H1 (cell line): Measurements from ENCODE around the gene STXBP4. TPM values are rescaled to one million over a fixed set of nuclear protein-coding genes. Genes with fewer than 3 reads are reported as not detected.

ENCODE experiments used
- CTCF ChIA-PET: fragments of 300-600 bp; sonication (Branson Sonifier 250); formaldehyde crosslinking; loops from one replicate; lab custom pipeline; 2021; ENCODE audit not compliant: partially characterized antibody; lab: Charles Lee
- POLR2A ChIA-PET: fragments of 300-600 bp; sonication (Branson Sonifier 250); formaldehyde crosslinking; loops from one replicate; lab custom pipeline; 2021; ENCODE audit warnings: inconsistent platforms; ENCODE audit not compliant: partially characterized antibody; lab: Charles Lee
- DNase-seq, 2 experiments: peaks; one replicate each; pipeline versions ENCODE4 v3.0.0 to v3.0.0-alpha.2; 2010 to 2022; ENCODE audit warnings: low spot score in 2 of 2, low read depth in 1 of 2, mixed read lengths in 1 of 2
- FAIRE-seq: peaks from 2 replicates; lab custom pipeline; 2011; peaks lifted over from hg19 to GRCh38; lab: Jason Lieb, UNC
- H2AFZ ChIP-seq: 2 replicates; pipeline ENCODE4 v1.8.1; 2012; ENCODE audit warnings: low read length, inconsistent platforms
- H2AK5ac ChIP-seq: 2 replicates; pipeline ENCODE4 v1.6.1; 2013; ENCODE audit warnings: low read depth, low read length
- H2BK120ac ChIP-seq: replicated peaks from 2 replicates; pipeline ENCODE3; 2013; ENCODE audit warnings: low read depth, low read length, inconsistent platforms
- H2BK12ac ChIP-seq: 2 replicates; pipeline ENCODE4 v1.6.1; 2013; ENCODE audit warnings: low read depth, low read length
- H2BK15ac ChIP-seq: 2 replicates; pipeline ENCODE4 v1.6.1; 2013; ENCODE audit warnings: low read length
- H2BK20ac ChIP-seq: 2 replicates; pipeline ENCODE4 v1.6.1; 2013; ENCODE audit warnings: low read length
- H2BK5ac ChIP-seq: 2 replicates; pipeline ENCODE4 v1.6.1; 2013; ENCODE audit warnings: low read depth, low read length
- H3K14ac ChIP-seq: 2 replicates; pipeline ENCODE4 v1.6.1; 2013; ENCODE audit warnings: inconsistent platforms; ENCODE audit not compliant: insufficient read length
- H3K18ac ChIP-seq: 2 replicates; pipeline ENCODE4 v1.6.1; 2013; ENCODE audit warnings: low read length; ENCODE audit errors: extremely low read depth
- H3K23ac ChIP-seq: 2 replicates; pipeline ENCODE4 v1.6.1; 2013; ENCODE audit warnings: inconsistent platforms; ENCODE audit not compliant: insufficient read length
- H3K23me2 ChIP-seq: 2 replicates; pipeline ENCODE4 v1.6.1; 2013; ENCODE audit warnings: low read depth, low read length
- H3K27ac ChIP-seq: 2 replicates; pipeline ENCODE4 v1.6.1; 2011; ENCODE audit warnings: low read depth, low read length, inconsistent platforms
- H3K27me3 ChIP-seq, 4 experiments: replicated peaks in 1 of 4; 1 replicate in 1 of 4; 2 replicates in 3 of 4; pipeline versions ENCODE4 v1.6.1 to v1.8.1; 2011 to 2013; ENCODE audit warnings: low read length in 3 of 4, mild to moderate bottlenecking in 3 of 4, inconsistent platforms in 2 of 4, mixed read lengths in 2 of 4, moderate library complexity in 1 of 4; ENCODE audit not compliant: control insufficient read depth in 3 of 4, insufficient read depth in 3 of 4; ENCODE audit errors: extremely low read depth in 1 of 4
- H3K36me3 ChIP-seq, 4 experiments: 2 replicates each; pipeline versions ENCODE4 v1.6.1 to v1.8.1; 2011 to 2013; ENCODE audit warnings: mild to moderate bottlenecking in 4 of 4, low read length in 3 of 4, moderate library complexity in 2 of 4, control low read depth in 1 of 4, inconsistent platforms in 1 of 4; ENCODE audit not compliant: insufficient read depth in 4 of 4, control insufficient read depth in 2 of 4
- H3K4ac ChIP-seq: replicated peaks from 2 replicates; pipeline ENCODE3; 2013; ENCODE audit warnings: low read length, low read depth, mixed read lengths, inconsistent platforms; ENCODE audit not compliant: insufficient read length
- H3K4me1 ChIP-seq, 4 experiments: replicated peaks in 1 of 4; 1 replicate in 1 of 4; 2 replicates in 3 of 4; pipeline versions ENCODE4 v1.6.1 to v1.8.1; 2011 to 2013; ENCODE audit warnings: low read length in 3 of 4, inconsistent platforms in 2 of 4, mixed read lengths in 1 of 4; ENCODE audit not compliant: insufficient read depth in 4 of 4, control insufficient read depth in 3 of 4
- H3K4me2 ChIP-seq, 2 experiments: 2 replicates each; pipeline versions ENCODE4 v1.6.1 to v1.8.1; 2011 to 2013; ENCODE audit warnings: low read depth in 2 of 2, low read length in 2 of 2, control low read depth in 1 of 2, inconsistent platforms in 1 of 2, mild to moderate bottlenecking in 1 of 2; ENCODE audit not compliant: insufficient read depth in 1 of 2
- H3K4me3 ChIP-seq, 4 experiments: fragments of 200-600, 300-600 bp in 1 of 4; sonication (generic), shearing (Covaris generic), sonication (Bioruptor Twin) in 1 of 4; 2 replicates each; pipeline versions ENCODE4 v1.5.1 to v1.8.1; 2011 to 2016; ENCODE audit warnings: low read length in 4 of 4, low read depth in 3 of 4, control low read depth in 2 of 4, inconsistent platforms in 2 of 4, mild to moderate bottlenecking in 2 of 4, mixed read lengths in 1 of 4, moderate library complexity in 1 of 4; ENCODE audit not compliant: insufficient read depth in 2 of 4; ENCODE audit errors: extremely low read depth in 1 of 4
- H3K56ac ChIP-seq: replicated peaks from 2 replicates; pipeline ENCODE3; 2013; ENCODE audit warnings: low read depth, mild to moderate bottlenecking, mixed read lengths, low read length, inconsistent platforms; ENCODE audit not compliant: insufficient read length
- H3K79me1 ChIP-seq: 2 replicates; pipeline ENCODE4 v1.6.1; 2013; ENCODE audit warnings: low read depth, low read length, control low read depth
- H3K79me2 ChIP-seq, 2 experiments: 2 replicates each; pipeline versions ENCODE4 v1.6.1 to v1.8.1; 2012 to 2013; ENCODE audit warnings: low read length in 2 of 2, mild to moderate bottlenecking in 2 of 2, inconsistent platforms in 1 of 2; ENCODE audit not compliant: insufficient read depth in 2 of 2, control insufficient read depth in 1 of 2
- H3K9ac ChIP-seq, 4 experiments: replicated peaks in 1 of 4; 1 replicate in 1 of 4; 2 replicates in 3 of 4; pipeline versions ENCODE4 v1.6.1 to v1.8.1; 2011 to 2013; ENCODE audit warnings: low read depth in 3 of 4, low read length in 3 of 4, control low read depth in 2 of 4, mild to moderate bottlenecking in 2 of 4, moderate library complexity in 2 of 4, inconsistent platforms in 1 of 4; ENCODE audit errors: extremely low read depth in 1 of 4
- H3K9me3 ChIP-seq, 2 experiments: 2 replicates each; pipeline versions ENCODE4 v1.6.1 to v1.8.1; 2012 to 2013; ENCODE audit warnings: mild to moderate bottlenecking in 2 of 2, moderate library complexity in 2 of 2, control low read depth in 1 of 2, inconsistent platforms in 1 of 2, low read depth in 1 of 2, low read length in 1 of 2, mixed read lengths in 1 of 2; ENCODE audit not compliant: insufficient read depth in 2 of 2
- H4K20me1 ChIP-seq, 2 experiments: replicated peaks in 1 of 2; 2 replicates each; pipeline versions ENCODE3 to v1.8.1; 2011 to 2013; ENCODE audit warnings: inconsistent platforms in 2 of 2, low read length in 2 of 2, mild to moderate bottlenecking in 1 of 2; ENCODE audit not compliant: insufficient read depth in 2 of 2, control insufficient read depth in 1 of 2
- H4K5ac ChIP-seq: 2 replicates; pipeline ENCODE4 v1.6.1; 2013; ENCODE audit warnings: low read length, low read depth, mixed read lengths, inconsistent platforms; ENCODE audit not compliant: insufficient read length
- H4K8ac ChIP-seq: 2 replicates; pipeline ENCODE4 v1.8.0; 2013; ENCODE audit warnings: mild to moderate bottlenecking, moderate library complexity, low read length, inconsistent platforms; ENCODE audit not compliant: insufficient read depth; ENCODE audit errors: extremely low read depth
- H4K91ac ChIP-seq: replicated peaks from 2 replicates; pipeline ENCODE3; 2013; ENCODE audit warnings: low read length, mixed read lengths, inconsistent platforms; ENCODE audit not compliant: insufficient read length
- ASH2L ChIP-seq: fragments of 200-600, 300-600 bp; sonication (generic); IDR thresholded peaks from one replicate; pipeline ENCODE4 v1.7.1; 2017; ENCODE audit warnings: low read length
- GABPA ChIP-seq: IDR thresholded peaks from 2 replicates; pipeline ENCODE4 v1.6.1; 2011; ENCODE audit warnings: mild to moderate bottlenecking, low read length, moderate library complexity, borderline replicate concordance; ENCODE audit not compliant: insufficient read depth
- HDAC2 ChIP-seq, 2 experiments: fragments of 300-600 bp in 1 of 2; sonication (generic) in 1 of 2; IDR thresholded peaks; 2 replicates each; pipeline ENCODE4 v1.6.1; 2011 to 2012; ENCODE audit warnings: low read depth in 2 of 2, low read length in 2 of 2, mild to moderate bottlenecking in 2 of 2, moderate library complexity in 2 of 2, borderline replicate concordance in 1 of 2, inconsistent platforms in 1 of 2
- POLR2AphosphoS5 ChIP-seq: IDR thresholded peaks from 2 replicates; pipeline ENCODE4 v1.6.1; 2011; ENCODE audit warnings: low read depth, low read length
- RFX5 ChIP-seq: IDR thresholded peaks from 2 replicates; pipeline ENCODE4 v1.6.1; 2011; ENCODE audit warnings: low read depth, low read length, improper control_type of control experiment, borderline replicate concordance
- SAP30 ChIP-seq: fragments of 300-600 bp; sonication (generic); IDR thresholded peaks from 2 replicates; pipeline ENCODE4 v1.7.1; 2012; ENCODE audit warnings: low read length, moderate library complexity, mild to moderate bottlenecking, inconsistent platforms; ENCODE audit not compliant: insufficient read depth, insufficient replicate concordance
- SP2 ChIP-seq: IDR thresholded peaks from 2 replicates; pipeline ENCODE4 v1.6.1; 2012; ENCODE audit warnings: mild to moderate bottlenecking, low read length, inconsistent platforms
- TCF12 ChIP-seq: IDR thresholded peaks from 2 replicates; pipeline ENCODE4 v1.6.1; 2011; ENCODE audit warnings: low read depth, mild to moderate bottlenecking, low read length
- YY1 ChIP-seq: IDR thresholded peaks from 2 replicates; pipeline ENCODE4 v1.6.1; 2011; ENCODE audit warnings: low read depth, mild to moderate bottlenecking, low read length
- polyA plus RNA-seq, 7 experiments: library from polyadenylated mRNA; depleted of rRNA in 3 of 7; stranded (reverse) in 5 of 7; unstranded in 2 of 7; fragments of >200 nt in 5 of 7; fragments of 200-250 nt in 2 of 7; gene quantifications; 1 replicate in 5 of 7; 2 replicates in 1 of 7; 4 replicates in 1 of 7; pipeline versions ENCODE4 v1.2.1 to v1.2.3, GENCODE V29; 2011 to 2013; ENCODE audit warnings: missing spikeins in 2 of 7, mixed read lengths in 2 of 7
- total RNA-seq: library from RNA; stranded (reverse); fragmentation: NEBNext Ultra II Directional; extraction: Animal tissue kit (Norgen Biotek cat#: 25700); gene quantifications from 2 replicates; pipeline ENCODE4 v1.2.1, GENCODE V29; 2021

The STXBP4 gene
- total and polyA plus RNA-seq, 2 of the 8 experiments (the other 6 are each of a cell fraction or from before 2014, with no cell fraction given): 3.2 to 18.5 TPM

- no peak overlapping the region for H2AFZ ChIP-seq
- H3K9ac ChIP-seq: no peak overlapping the region
- ChIA-PET POLR2A (no interaction called here), CTCF (no interaction called here)
- no peak overlapping the region for H2BK12ac ChIP-seq
- no peak overlapping the region for H3K56ac ChIP-seq
- FAIRE-seq: no peak
- H3K27ac ChIP-seq: no peak overlapping the region
- no peak overlapping the region for H3K23ac ChIP-seq
- H4K91ac ChIP-seq: no peak overlapping the region
- TF ChIP-seq RFX5: no peak
- no peak for TF ChIP-seq POLR2AphosphoS5
- no peak for TF ChIP-seq TCF12
- TF ChIP-seq GABPA: no peak
- TF ChIP-seq SP2: no peak
- TF ChIP-seq SAP30: no peak
- TF ChIP-seq YY1: no peak
- TF ChIP-seq HDAC2 (IDR thresholded peaks at IDR 0.05; ENCODE audit: borderline replicate concordance in 1 of 2, low read depth in 2 of 2, low read length in 2 of 2): no peak
- TF ChIP-seq ASH2L: no peak
- H2AK5ac ChIP-seq: no peak overlapping the region
- H3K27me3 ChIP-seq: no peaks in the 10 kb centered on the region
- H3K14ac ChIP-seq: no peak overlapping the region
- no peak overlapping the region for H3K18ac ChIP-seq
- H2BK20ac ChIP-seq: no peak overlapping the region
- no peak for DNase-seq
- no peaks in the 10 kb centered on the region for H3K36me3 ChIP-seq
- H3K4me3 ChIP-seq: no peak overlapping the region
- H2BK120ac ChIP-seq: no peak overlapping the region
- no peak overlapping the region for H3K4ac ChIP-seq
- H3K79me1 ChIP-seq: no peaks in the 10 kb centered on the region
- no peaks in the 10 kb centered on the region for H3K79me2 ChIP-seq
- no peaks in the 10 kb centered on the region for H3K4me1 ChIP-seq
- no peak overlapping the region for H4K5ac ChIP-seq
- H4K8ac ChIP-seq: no peak overlapping the region
- H3K23me2 ChIP-seq: no peaks in the 10 kb centered on the region
- no peak overlapping the region for H2BK15ac ChIP-seq
- H3K4me2 ChIP-seq: no peak overlapping the region
- H3K9me3 ChIP-seq: no peaks in the 10 kb centered on the region
- no peaks in the 10 kb centered on the region for H4K20me1 ChIP-seq
- no peak overlapping the region for H2BK5ac ChIP-seq
Observed at GRCh38 chr17:55121268-55121667, 152.7 kb downstream of the STXBP4 start.
